ENCODE measurements around the gene WDR55. TPM values are rescaled to one million over a fixed set of nuclear protein-coding genes. Genes with fewer than 3 reads are reported as not detected.
A peak's percentile ranks its signal among the peaks of the same experiment; 100 is the strongest.
"Not testable (repeated sequence)": the region's sequence is repeated elsewhere in the genome, so short reads cannot be mapped to it uniquely, and the experiment has no call there.

WDR55 gene
- total and polyA plus RNA-seq, 2 donors (not counting 1 experiment from before 2014, with no cell fraction given) = 43.4 to 44.7 TPM

GRCh38 chr5:140637371-140638100 is 27.2 kb upstream of the WDR55 start:
- no peak overlapping the region for H3K27ac ChIP-seq (ENCODE audit: low read length in 2 of 2)
- no peaks in the 10 kb centered on the region for H3K9me3 Mint-ChIP-seq (ENCODE audit: insufficient read depth)

GRCh38 chr5:140638898-140639147 is 25.9 kb upstream of the WDR55 start:
- H3K9me3 ChIP-seq (ENCODE audit: control extremely low read depth in 1 of 3, control insufficient read depth in 2 of 3, insufficient read depth in 1 of 3, low read length in 2 of 3); H3K9me3 Mint-ChIP-seq (ENCODE audit: insufficient read depth); H3K27me3 ChIP-seq (replicated peaks in 1 of 4; ENCODE audit: control extremely low read depth in 1 of 4, control insufficient read depth in 3 of 4, insufficient read depth in 4 of 4, low read length in 3 of 4); ATAC-seq (ENCODE audit: low read depth); H4K20me1 ChIP-seq (ENCODE audit: control insufficient read depth, insufficient read depth, low read length, poor library complexity, severe bottlenecking); DNase-seq; H3K27me3 Mint-ChIP-seq: not testable (repeated sequence)
- H3K4me3 ChIP-seq (ENCODE audit: control extremely low read depth in 1 of 5, extremely low read depth in 1 of 5, insufficient read depth in 1 of 5, low read depth in 2 of 5, low read length in 4 of 5) = peak overlapping the region; percentile 65 to 92 (median 89)
- peak overlapping the region; percentile 93 for H3K4me2 ChIP-seq (replicated peaks; ENCODE audit: low read depth, low read length, poor library complexity, severe bottlenecking)
- H3K4me1 ChIP-seq (ENCODE audit: control insufficient read depth in 2 of 2, insufficient read depth in 2 of 2, low read length in 2 of 2) = peaks cover 5 to 14% of the 10 kb centered on the region in 2 donors
- CTCF ChIA-PET = interaction anchor here (0.6 to 2.2 kb wide), 4 partner anchors 9 to 701 kb away, joined by 3 to 13 read pairs (median 4); partner anchors contain the start of genes EIF4EBP3, IK and NDUFA2
- WGBS (ENCODE audit: insufficient coverage) = 21% methylated on average over 9 of the region's 9 CpGs
- peaks cover 0 to 11% of the 10 kb centered on the region in 2 experiments for H3K36me3 ChIP-seq (replicated peaks in 1 of 2; ENCODE audit: control extremely low read depth in 1 of 2, control insufficient read depth in 1 of 2, extremely low read depth in 1 of 2, insufficient read depth in 2 of 2, low read length in 1 of 2)
- Mint-ChIP-seq H3K27ac (peak overlapping the region; percentile 92), H3K4me3 (peak overlapping the region; percentile 91), H3K4me1 (peaks cover 24% of the 10 kb centered on the region)
- peaks cover 18% of the 10 kb centered on the region for H3K79me2 ChIP-seq (ENCODE audit: control insufficient read depth, insufficient read depth, low read length)
- H3K27ac ChIP-seq (ENCODE audit: low read length in 2 of 2) = peak overlapping the region; percentile 66 to 89
- intact Hi-C loops (cut with micrococcal nuclease) = loop anchor here (1.0 to 2.0 kb wide), 10 partner anchors 8 to 532 kb away; partner anchors contain the start of genes ANKHD1, APBB3, EIF4EBP3 and HARS1
- POLR2A ChIA-PET = interaction anchor here (0.6 to 1.7 kb wide), 4 partner anchors 9 to 91 kb away, joined by 3 to 13 read pairs (median 4); partner anchors contain the start of genes EIF4EBP3, IK and NDUFA2
- H2AFZ ChIP-seq (ENCODE audit: insufficient read depth, low read depth, low read length, poor library complexity, severe bottlenecking) = peak overlapping the region; percentile 97
- peak overlapping the region; percentile 88 for H3K9ac ChIP-seq (ENCODE audit: low read length)

More at GRCh38 chr5:140637371-140638100, 27.2 kb upstream of the WDR55 start:
- H3K27me3 Mint-ChIP-seq = peaks cover 5% of the 10 kb centered on the region
- H3K27ac Mint-ChIP-seq = no peak overlapping the region
- POLR2A ChIA-PET = no interaction called here
- Histone ChIP-seq H3K9ac (ENCODE audit: low read length) (no peak overlapping the region), H3K36me3 (replicated peaks in 1 of 2; ENCODE audit: control extremely low read depth in 1 of 2, control insufficient read depth in 1 of 2, extremely low read depth in 1 of 2, insufficient read depth in 2 of 2, low read length in 1 of 2) (peaks cover 0 to 3% of the 10 kb centered on the region in 2 experiments), H3K4me1 (ENCODE audit: control insufficient read depth in 2 of 2, insufficient read depth in 2 of 2, low read length in 2 of 2) (peaks cover 13 to 24% of the 10 kb centered on the region in 2 donors), H3K4me3 (ENCODE audit: control extremely low read depth in 1 of 5, extremely low read depth in 1 of 5, insufficient read depth in 1 of 5, low read depth in 2 of 5, low read length in 4 of 5) (no peak overlapping the region), H3K9me3 (ENCODE audit: control extremely low read depth in 1 of 3, control insufficient read depth in 2 of 3, insufficient read depth in 1 of 3, low read length in 2 of 3) (no peaks in the 10 kb centered on the region), H2AFZ (ENCODE audit: insufficient read depth, low read depth, low read length, poor library complexity, severe bottlenecking) (no peak overlapping the region), H3K4me2 (replicated peaks; ENCODE audit: low read depth, low read length, poor library complexity, severe bottlenecking) (no peak overlapping the region), H4K20me1 (ENCODE audit: control insufficient read depth, insufficient read depth, low read length, poor library complexity, severe bottlenecking) (no peaks in the 10 kb centered on the region), H3K79me2 (ENCODE audit: control insufficient read depth, insufficient read depth, low read length) (peaks cover 8% of the 10 kb centered on the region), H3K27me3 (replicated peaks in 1 of 4; ENCODE audit: control extremely low read depth in 1 of 4, control insufficient read depth in 3 of 4, insufficient read depth in 4 of 4, low read length in 3 of 4) (peaks cover 0 to 11% (median 4%) of the 10 kb centered on the region in 4 experiments)
- intact Hi-C loops (cut with micrococcal nuclease) = loop anchor here (2.0 kb wide), 3 partner anchors 53 to 81 kb away; partner anchors contain the start of genes HARS1, HARS2 and SRA1
- DNase-seq (no peak), ATAC-seq (ENCODE audit: low read depth) (no peak)
- TF ChIP-seq EZH2 (IDR thresholded peaks at IDR 0.05; ENCODE audit: borderline replicate concordance, insufficient read depth, low read depth, low read length, poor library complexity, severe bottlenecking) = no peak
- TF ChIP-seq, protein P1, sequence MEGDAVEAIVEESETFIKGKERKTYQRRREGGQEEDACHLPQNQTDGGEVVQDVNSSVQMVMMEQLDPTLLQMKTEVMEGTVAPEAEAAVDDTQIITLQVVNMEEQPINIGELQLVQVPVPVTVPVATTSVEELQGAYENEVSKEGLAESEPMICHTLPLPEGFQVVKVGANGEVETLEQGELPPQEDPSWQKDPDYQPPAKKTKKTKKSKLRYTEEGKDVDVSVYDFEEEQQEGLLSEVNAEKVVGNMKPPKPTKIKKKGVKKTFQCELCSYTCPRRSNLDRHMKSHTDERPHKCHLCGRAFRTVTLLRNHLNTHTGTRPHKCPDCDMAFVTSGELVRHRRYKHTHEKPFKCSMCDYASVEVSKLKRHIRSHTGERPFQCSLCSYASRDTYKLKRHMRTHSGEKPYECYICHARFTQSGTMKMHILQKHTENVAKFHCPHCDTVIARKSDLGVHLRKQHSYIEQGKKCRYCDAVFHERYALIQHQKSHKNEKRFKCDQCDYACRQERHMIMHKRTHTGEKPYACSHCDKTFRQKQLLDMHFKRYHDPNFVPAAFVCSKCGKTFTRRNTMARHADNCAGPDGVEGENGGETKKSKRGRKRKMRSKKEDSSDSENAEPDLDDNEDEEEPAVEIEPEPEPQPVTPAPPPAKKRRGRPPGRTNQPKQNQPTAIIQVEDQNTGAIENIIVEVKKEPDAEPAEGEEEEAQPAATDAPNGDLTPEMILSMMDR (IDR thresholded peaks at IDR 0.05) = no peak
- CTCF ChIA-PET = interaction anchor here (0.7 to 2.2 kb wide), 4 partner anchors 10 to 848 kb away, joined by 3 to 13 read pairs (median 6); partner anchors contain the start of genes EIF4EBP3, IK, NDUFA2 and PCDHGC4
- H3K4me3 Mint-ChIP-seq = no peak overlapping the region
- H3K4me1 Mint-ChIP-seq = peaks cover 32% of the 10 kb centered on the region
- 97% methylated on average over 4 of the region's 10 CpGs for WGBS (ENCODE audit: insufficient coverage)
